HG02970 (cell line): ENCODE results near the gene ZNF423.

ENCODE experiments used
- ATAC-seq: cut with Tn5 transposase; IDR thresholded peaks from one replicate; pipeline ENCODE4 v1.9.1; 2021; ENCODE audit warnings: mild to moderate bottlenecking, moderate library complexity, moderate number of reproducible peaks; ENCODE audit not compliant: unreplicated experiment, low FRiP score

ZNF423 gene

DNA sequence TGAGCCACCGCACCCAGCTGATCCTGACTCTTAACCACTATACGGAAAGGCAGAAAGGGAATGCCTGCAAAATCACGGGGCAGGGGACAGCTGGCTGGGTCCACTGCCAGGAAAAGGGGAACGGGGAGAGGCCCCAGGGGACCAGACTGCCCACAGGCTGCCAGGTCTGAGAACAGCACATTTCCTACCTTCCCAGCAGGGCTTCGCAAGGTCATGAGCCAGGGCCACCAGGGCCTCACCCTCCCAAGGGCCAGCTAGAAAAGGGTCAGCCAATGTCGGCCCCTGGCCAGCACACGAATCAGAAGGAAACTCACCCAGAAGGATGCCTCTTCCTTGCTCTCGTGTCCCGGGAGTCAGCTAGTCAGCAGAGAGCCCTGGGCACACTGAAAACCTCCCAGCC is 118.4 kb downstream of the ZNF423 start:
- ATAC-seq, result no peak

DNA sequence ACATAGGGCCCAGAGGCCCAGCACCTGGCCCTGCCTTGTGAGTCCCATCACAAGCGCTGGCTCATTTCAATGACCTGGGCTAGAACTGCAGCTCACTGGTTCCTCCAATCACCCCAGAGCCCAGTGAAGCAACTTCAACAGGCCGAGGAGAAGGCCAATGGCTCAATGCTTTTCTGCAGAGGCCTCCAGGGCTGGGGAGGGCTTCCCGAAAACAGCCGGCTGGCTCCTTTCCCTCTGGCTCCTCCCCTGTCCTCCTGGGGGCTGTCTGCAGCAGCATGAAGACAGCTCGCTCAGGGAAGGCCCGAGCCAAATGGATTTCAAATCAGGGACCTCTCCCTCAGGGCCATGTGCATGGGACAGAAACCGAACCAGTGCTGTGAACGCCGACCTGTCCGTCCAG is 121.6 kb downstream of the ZNF423 start:
- no peak for ATAC-seq

DNA sequence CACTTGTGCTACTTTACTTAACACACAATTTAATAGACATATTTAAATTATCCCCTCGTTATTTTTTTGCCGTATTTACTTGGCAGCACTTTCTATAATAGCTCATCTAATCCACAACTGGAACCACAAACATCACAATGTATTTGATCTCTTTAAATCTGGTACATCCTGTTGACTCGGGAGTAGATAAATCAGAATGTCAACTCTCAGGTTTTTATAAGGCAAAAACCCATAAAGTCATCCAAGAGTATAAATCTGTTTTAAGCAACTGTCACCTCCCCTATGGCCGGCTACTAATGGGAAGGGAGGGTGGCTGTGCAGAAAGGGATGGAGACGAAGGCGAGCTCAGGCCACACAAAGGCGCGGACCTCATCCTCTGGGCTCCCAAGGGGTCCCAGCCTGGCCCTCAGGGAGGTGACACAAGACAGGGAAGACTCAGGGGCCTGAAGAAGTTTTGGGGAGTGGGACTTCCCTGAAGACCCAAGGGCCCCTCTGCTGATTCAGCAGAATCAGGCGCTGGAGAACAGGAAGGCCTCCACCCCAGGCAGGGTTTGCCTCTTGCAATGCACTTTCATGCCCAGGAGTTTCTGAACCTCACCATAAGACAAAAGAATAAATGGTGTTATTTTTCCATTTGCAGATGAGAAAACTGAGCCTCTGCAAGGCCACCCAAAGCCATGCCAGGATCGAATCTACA is 122.5 kb downstream of the ZNF423 start:
- ATAC-seq, result no peak

DNA sequence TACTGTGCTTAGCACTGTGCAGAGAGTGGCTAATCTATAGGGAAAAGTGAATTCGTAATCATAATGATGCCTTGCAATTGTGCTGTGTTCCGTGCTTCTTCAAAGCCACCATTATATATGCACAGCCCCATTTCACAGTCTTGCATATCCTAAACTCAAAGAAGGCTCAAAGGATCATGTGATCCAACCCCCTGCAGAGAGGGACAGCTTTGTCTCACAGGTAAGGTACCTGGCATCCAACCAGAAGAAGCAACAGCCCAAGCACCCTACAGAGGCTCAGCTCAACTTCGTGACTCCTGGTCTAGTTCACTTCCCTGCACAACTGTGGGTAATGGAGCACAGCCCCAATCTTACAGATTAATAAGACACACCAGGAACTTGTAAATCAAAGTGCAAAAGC is 124.0 kb downstream of the ZNF423 start:
- no peak for ATAC-seq

DNA sequence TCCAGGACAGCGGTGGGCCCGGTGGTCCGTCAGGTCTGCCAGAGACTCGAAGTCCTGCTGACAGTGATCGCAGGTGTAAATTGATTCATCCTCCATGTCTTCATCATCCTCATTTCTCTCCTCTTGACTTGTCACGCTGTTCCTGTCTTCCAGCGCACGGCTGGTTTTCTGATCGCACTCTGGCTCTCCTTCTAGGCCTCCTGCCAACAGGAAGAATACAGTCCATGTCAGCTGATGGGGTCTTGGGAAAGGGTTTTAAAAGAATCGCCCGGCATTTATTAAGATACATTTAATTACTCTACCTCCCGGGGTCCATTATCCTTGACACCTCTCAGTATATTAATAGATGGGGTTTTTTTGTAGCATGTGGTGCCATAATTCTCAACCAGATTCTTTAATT is 125.1 kb downstream of the ZNF423 start:
- ATAC-seq, result no peak

DNA sequence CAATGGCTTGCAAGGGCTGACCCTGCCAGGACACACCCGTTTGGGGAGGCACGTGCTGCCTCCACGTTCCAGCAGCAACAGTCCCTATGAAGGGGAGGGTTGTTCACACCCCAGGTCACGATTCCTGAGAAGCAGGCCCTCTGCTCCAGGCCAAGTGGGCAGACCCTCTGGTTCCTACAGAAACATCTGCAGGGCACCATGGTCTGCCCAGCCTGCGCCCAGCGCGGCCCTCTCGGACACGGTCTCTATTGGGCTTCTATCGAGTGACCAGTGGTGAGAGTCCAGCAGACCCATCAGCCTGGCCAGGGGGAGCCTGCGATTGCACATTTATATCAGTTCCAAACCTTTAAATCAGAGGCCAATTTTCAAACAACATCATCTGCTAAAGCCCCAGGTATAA is 128.3 kb downstream of the ZNF423 start:
- ATAC-seq, result no peak

DNA sequence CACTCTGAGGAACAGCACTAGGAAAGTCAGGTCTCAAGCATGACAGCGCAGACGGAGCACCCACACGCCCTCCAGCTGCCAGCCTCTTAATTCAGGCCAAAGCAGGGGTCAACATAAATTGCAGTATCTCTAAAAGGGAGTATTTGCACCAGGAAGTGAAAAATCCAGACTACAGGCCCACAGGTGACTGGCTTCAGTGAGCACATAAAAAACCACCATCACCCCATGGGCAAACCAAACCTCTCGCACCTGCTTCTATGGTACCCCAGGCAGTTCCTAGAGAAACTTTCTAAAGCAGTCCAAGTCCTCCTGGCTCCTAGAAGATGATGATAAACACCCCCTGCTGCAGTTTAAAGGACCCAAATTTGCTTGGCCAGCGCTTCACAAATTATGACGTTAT is 129.8 kb downstream of the ZNF423 start:
- no peak for ATAC-seq

DNA sequence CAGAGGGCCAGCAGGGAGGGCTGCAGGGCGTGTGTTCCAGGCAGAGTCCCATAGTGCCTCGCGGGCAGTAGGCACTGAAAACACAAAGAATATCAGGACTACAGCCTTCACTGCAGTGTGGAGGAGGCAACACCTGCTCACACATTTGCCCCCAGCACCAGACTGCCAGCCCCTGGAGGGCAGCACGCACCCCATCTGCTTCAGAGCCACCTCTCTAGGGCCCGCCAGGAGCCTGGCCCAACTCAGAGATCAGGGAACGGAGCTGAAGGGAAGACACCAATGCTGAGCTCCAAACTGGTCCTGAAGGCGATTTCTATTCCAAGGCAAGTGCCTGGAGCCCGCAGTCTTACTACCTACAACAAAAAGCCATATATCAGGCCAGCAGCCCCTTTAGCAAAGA is 130.3 kb downstream of the ZNF423 start:
- ATAC-seq, result no peak

DNA sequence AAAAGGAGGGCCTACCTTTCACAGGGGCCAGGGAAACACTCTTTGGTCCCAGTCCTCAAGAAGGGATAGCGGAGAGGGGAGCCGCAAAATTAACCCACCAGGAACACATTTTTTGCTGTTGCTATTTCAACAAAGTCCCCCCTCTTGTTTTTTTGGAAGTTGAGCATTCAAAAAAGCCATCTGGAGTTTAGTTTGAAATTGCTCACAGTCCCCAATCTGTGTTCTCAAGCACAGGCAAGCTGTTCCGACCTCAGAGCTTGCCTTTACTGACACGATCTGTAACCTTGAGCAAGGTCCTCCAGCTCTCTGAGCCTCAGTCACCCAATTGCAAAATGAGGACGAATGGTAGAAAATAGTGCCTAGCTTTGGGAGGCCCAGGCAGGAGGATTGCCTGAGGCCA is 131.1 kb downstream of the ZNF423 start:
- no peak for ATAC-seq

DNA sequence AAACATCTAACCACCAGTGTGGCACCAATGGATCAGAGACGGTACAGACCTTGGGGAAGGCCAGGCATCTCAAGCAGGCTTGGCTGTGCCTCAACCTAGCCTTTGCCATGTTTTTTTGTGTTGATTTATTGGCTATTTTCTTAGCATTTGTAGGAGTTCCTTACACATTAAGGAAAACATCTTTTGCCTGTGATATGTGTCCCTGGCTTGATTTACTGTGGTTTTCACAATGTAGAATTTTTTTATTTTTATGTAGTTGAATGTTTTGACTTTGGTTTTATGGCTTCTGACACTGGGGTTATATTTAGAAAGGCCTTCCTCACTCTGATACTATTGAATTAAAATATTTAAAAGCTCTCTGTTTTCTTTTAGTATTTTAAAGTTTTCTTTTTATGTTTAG is 132.6 kb downstream of the ZNF423 start:
- ATAC-seq, result no peak

DNA sequence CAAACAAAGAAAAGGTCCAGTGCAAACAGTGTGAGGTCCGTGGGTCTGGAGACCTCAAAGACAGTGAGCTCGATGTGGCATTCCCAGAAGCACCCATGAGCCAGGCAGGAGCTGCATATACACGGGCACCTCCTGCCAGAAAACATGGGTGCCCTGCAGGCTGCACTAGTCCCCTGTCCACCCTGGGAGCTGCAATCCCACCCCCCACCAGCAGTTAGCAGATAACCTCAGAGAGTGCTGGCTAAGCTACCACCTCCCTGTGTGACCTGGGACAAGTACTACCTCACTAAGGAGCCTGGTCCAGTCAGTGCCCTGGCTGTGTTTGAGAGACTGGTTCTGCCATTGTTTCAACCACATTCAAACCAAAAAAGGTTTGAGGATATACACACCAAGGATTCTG is 135.7 kb downstream of the ZNF423 start:
- no peak for ATAC-seq

DNA sequence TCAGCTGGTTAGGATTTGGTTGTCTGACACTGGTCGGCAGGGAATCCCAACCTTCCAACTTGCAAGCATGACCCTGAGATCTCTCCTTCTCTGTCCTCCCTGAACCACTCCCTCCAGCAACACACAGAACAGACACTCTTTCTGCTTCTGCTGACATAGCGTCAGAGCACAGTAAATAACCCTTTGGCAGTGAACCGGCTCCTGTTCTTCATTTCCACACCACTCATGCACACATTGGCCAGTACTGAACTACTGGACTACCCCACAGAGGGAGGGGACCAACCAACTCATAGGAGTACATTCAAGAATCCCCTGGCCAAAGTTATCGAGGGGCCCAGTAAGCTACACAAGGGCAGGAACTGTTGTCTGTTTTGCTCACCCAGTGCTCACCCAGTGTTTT is 138.2 kb downstream of the ZNF423 start:
- ATAC-seq, result no peak

DNA sequence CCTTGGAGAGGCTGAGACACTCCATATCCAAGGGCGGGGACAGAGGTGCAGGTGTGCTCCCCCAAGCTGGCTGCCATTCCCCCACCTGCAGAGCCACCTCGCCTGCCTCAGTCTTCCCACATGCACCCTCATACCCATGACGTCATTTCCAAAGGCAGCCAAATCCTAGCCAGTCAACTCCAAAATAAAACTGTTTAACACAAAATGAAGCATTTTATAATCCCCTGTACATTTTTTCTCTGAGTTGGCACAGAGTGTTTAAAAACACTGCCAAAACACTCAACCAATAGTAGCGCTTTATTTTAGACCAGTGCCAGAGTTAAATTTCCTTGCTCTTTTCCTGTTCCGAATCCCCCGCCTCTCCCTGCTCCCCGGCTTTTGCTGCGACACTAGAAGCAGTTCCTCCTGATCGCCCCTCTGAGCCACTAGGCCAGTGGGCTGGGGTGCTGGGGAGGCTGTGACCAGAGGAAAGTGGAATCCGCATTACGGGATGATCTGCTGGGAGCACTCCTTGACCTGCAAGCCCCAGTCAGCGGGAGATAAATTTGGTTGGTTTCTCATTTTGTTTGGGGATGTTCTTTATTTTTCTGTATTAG is 139.5 kb downstream of the ZNF423 start:
- no peak for ATAC-seq

DNA sequence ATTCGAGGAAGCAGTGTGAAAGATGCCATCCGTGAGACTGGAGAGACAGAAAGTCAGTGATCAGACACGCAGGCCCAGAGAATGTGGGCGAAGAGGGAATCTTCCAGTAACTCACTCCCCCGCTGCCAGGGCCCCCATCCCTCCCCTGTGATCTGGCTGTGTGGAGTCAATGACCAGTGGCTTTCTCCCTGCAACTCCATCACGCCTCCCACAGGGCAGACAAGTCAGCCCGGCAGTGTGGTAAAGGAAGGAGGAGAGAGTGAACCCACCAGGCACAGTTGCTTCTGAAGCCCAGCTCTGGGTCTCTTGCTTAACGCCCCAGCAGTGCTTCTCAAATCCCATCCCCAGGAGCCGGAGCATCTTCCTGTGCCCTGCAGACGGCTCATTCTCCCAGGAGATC is 142.1 kb downstream of the ZNF423 start:
- no peak for ATAC-seq

DNA sequence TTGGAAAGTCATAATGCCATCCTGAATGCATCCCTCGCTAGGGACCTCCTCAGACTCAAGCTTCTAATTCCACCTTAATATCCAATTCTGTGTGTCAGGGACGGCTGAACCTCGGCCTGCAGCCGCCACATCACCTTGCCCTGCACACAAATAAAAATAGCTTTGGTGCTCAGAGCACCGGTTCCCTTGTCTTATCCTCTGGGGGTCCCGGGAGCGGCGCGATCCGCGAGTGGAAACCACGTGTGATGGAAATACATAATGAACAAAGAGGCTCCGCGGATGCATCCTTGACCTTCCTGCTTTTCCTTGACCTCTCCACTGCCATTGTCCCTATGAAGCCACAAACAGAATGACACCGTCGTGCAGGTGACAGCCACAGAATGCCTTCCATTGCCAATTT is 143.4 kb downstream of the ZNF423 start:
- ATAC-seq, result no peak

DNA sequence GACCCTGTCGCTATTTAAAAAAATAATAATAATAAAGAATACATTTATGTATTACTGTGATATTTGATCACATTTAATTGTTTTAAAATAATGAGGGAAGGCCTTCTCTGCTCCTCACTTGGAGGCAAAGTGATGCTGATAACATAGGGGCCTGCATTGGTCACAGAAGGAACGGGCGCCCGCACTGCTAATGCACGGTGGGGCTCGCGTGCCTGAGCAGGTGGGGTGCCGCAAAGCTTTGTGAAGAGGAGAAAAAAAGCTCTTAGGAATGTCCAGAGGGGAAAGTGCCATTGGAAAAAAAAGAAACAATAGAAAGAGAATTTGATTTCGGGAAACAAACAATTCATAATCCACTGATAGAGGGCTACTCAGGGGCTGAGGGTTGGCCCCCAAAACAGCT is 143.8 kb downstream of the ZNF423 start:
- ATAC-seq, result no peak

DNA sequence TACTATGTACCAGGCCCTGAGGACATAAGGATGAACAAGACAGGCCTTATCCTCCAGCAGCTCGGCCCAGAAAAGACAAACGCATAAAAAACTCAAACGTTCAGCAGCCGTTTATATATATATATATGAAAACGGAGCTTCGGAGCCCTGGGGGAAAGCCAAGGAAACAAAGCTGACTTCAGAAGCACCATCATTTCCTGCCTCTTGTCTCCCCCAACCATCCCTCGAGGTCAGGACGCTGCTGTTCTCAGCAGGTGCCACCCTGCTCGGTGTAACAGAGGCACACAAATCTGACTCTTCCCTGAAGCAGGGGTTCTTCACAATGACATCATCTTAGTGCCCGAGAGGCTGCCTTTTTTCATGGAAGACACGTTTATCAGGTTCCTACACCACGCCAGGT is 146.9 kb downstream of the ZNF423 start:
- ATAC-seq, result no peak

DNA sequence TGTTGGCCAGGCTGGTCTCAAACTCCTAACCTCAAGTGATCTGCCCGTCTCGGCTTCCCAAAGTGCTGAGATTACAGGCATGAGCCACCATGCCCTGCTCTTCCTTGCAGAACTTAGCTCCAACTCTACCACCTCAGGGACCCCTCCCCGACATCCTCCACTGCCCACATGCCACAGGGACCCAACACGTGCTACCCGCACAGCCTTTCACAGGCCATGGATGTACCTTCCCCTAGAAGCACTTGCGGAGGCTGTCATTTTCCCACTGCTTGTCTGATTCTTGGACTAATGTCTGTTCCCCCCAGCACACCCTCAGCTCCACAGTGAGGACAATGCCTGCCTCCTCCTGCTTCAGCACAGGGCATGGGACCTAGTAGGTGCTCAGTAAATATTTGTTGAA is 147.4 kb downstream of the ZNF423 start:
- ATAC-seq, result no peak

DNA sequence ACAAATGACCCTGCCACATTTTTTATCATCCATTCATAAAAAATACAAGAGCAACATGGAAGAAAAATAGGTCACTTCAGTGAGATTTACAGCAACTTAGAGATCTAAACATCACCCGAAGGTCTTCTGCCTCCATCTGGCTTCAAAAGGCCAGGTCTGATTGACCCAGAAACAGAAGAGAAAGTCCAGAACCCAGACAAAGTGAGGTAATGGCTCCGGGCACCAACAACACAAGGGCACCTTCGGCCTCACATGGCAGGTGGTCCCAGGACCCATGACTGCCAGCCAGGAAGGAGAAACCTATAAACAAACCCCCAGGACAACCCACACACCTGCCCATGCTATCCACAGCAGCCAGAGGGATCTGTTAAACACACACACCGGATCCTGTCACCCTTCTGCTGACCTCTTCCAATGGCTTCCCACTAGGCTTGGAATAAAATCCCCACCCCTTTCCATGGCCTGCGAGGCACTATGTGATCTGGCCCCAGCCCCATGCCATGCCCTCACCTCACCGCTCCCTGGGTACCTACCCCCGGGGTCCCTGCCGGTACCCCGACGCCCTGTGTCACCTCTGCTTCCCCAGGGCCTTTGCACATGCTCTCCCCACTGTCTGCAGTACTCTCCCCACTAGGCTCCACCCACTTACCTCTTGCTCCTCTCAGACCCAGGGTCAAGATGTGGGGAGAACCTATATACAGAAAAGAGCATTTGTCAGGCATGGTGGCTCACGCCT is 149.1 kb downstream of the ZNF423 start:
- ATAC-seq, result no peak

DNA sequence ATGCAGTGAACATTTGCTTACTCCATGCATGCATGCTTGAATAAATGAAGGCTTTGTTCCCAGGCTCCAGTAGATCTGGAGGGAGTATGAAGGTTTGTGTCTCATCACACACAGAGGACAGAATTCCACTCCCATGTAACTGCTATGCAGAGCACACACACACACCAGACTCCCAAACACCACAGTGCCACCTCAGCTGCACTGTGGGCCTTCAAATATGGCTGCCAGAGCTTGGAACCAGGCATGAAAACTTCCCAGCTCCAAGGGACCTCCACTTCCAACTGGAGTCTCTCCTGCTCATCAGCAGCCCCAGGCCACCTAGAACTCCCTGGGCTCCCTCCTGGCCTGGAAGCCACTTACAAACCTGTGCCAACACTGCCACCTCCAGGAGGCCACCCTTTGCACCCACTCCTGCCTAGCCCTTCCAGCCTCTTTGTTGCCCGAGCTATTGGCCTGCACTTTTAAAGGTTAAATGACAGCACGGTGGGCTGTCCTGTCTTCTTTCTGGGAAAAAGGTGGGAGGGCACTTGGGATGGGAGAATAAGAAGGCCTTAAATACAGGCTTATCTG is 151.2 kb downstream of the ZNF423 start:
- ATAC-seq, result no peak

DNA sequence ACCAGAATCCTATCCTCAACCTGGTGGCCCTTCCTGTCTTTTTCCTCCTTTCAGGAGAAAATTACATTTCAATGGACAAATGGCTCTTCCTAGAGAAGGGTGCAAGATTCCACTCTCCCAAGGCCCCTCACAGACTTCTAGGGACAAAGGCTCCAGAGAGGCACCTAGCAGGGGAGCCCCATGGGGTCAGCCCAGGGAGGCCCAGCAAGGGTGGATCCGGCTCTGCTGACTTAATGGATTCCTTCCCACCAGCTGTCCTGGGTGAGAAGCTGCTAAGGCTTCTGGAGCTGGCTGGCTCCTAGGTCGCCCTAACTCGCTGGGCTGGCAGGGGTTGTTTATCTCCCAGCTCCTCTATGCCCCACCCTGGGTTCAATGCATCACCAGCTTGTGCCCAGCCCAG is 152.4 kb downstream of the ZNF423 start:
- ATAC-seq, result no peak
